ACHN (cell line): ENCODE measurements around the gene ANTXR1.
"Not testable (repeated sequence)": the region's sequence is repeated elsewhere in the genome, so short reads cannot be mapped to it uniquely, and the experiment has no call there.

ENCODE experiments used
- DNase-seq: peaks from one replicate; pipeline ENCODE4 v3.0.0-alpha.2; 2015
- in situ Hi-C: cut with HindIII; loops from 2 replicates; pipeline ENCODE4 v1.10.0; 2017; ENCODE audit warnings: low sequenced_read_pairs, low pct_ligation_motif_present, low pct_unique_long_range_greater_than_20kb

The ANTXR1 gene

DNA sequence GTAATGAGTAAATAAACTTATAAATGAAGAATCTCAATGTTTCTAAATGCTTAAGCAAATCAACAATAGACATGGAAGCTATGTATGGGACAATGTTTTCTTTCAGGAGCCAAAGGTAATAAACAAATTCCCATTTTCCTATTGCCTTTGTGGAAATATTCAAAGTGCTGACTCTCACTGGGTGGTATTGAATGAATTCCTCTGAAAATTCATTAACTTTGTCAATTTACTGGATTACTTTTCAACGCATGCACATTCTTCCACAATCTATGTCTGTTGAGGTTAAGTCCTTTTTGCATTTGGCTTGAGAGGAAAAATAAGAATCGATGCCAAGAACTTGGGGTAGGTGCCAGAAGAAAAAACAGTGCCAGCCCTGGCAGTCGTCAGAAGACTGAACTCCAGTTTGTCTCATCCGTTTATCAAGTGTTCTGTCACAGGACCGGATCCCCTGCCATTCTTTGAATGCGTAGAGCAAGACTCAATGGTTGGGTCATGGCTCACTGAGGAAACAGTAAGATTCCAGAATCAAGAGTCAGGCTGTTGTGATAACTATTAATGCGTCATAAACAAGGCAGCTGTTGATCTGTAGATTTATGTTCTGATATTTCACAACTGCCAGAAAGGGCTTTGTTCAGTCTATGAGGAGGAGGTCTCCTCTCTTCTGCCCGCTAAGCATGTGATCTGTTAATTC lies 240.8 kb downstream of the ANTXR1 start:
- peak; percentile 95 for DNase-seq
- in situ Hi-C loops: no loop called here

GRCh38 chr2:69255760-69256159 lies 242.8 kb downstream of the ANTXR1 start:
- in situ Hi-C loops: no loop called here
- DNase-seq: no peak

DNA sequence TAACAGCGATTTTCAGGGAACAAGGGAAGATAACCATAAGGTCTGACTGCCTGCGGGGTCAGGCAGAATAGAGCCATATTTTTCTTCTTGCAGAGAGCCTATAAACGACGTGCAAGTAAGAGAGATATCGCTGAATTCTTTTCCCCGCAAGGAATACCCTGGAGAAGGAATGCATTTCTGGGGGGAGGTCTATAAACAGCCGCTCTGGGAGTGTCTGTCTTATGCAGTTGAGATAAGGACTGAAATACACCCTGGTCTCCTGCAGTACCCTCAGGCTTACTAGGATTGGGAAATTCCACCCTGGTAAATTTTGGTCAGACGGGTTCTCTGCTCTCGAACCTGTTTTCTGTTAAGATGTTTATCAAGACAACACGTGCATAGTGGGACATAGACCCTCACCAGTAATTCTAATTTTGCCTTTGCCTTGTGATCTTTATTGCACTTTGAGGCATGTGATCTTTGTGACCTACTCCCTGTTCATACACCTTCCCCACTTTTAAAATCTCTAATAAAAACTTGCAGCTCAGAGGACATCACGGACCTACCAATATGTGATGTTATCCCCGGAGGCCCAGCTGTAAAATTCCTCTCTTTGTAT lies 247.1 kb downstream of the ANTXR1 start:
- DNase-seq, in situ Hi-C loops: not testable (repeated sequence)

- peak; percentile 60 for DNase-seq
- in situ Hi-C loops: no loop called here
Measured at GRCh38 chr2:69260666-69261065, 247.7 kb downstream of the ANTXR1 start.

- no peak for DNase-seq
- in situ Hi-C loops: no loop called here
Measured at GRCh38 chr2:69269330-69269729, 256.4 kb downstream of the ANTXR1 start.

DNA sequence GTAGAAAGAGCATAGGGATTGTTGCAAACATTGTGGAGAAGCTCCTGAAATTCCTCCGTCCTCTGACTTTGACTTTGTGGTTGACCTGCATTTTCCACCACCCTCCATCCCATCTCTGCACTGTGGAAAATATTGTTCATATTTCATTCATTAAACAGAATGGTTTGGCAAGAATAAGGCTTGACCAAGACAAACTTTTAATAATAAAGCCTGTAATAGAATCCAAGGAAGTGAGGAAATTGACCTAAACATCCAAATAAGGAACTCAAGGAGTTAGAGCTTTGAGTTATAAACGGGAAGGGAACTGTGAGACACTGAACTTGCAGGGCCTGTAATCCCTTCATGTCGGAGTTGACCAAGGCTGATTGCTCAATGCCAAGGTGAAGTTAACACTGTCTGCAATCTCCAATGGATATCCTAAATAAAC lies 258.9 kb downstream of the ANTXR1 start:
- DNase-seq: no peak
- in situ Hi-C loops: no loop called here

GRCh38 chr2:69272803-69273471 lies 260.0 kb downstream of the ANTXR1 start:
- DNase-seq: no peak
- in situ Hi-C loops: no loop called here

- no peak for DNase-seq
- in situ Hi-C loops: no loop called here
Measured at GRCh38 chr2:69275490-69275889, 262.5 kb downstream of the ANTXR1 start.

DNA sequence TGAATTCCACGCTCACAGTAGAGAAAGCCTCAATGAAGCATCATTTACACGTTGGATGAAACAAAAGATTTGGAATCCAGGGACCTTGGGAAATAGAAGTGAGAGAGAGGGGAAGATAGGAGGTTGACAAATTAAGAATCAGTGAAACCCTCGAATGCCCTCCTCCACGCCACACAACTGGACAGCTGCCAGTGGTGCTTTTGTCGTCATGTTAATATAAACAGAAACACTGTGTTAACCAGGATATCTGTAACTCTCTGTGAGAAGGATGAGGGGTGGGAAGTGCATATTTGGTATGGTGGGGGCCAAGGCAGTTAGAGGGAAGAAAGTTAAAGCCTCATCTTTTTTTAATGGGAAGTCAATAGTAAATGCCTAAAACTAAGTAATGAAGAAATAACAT lies 265.4 kb downstream of the ANTXR1 start:
- in situ Hi-C loops: no loop called here
- no peak for DNase-seq

- no peak for DNase-seq
- in situ Hi-C loops: no loop called here
Measured at GRCh38 chr2:69279211-69279610, 266.2 kb downstream of the ANTXR1 start.

- in situ Hi-C loops: no loop called here
- DNase-seq: no peak
Measured at GRCh38 chr2:69279931-69280681, 267.1 kb downstream of the ANTXR1 start.

DNA sequence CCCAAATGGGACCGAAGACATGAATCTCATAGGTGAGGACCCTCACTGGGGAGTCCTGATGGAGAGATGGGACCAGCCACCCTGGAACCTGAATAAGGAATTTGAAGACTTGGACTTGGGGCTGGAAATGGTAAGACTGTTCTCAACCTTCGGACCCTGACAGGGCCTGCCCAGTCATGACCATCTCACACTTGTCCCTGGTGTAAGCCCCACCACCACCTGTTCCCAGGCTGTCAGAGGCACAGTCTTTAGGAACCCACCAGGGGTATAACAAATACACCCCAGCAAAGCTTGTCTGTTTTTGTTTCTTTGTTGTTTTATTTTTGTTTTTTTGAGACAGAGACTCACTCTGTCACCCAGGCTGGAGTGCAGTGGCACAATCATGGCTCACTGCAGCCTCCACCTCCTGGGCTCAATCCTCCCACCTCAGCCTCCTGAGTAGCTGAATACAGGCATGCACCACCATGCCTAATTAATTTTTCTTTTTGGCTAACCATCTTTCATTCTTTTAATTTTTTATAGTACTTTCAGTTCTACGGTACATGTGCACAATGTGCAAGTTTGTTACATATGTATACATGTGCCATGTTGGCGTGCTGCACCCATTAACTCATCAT lies 267.9 kb downstream of the ANTXR1 start:
- no peak for DNase-seq

DNA sequence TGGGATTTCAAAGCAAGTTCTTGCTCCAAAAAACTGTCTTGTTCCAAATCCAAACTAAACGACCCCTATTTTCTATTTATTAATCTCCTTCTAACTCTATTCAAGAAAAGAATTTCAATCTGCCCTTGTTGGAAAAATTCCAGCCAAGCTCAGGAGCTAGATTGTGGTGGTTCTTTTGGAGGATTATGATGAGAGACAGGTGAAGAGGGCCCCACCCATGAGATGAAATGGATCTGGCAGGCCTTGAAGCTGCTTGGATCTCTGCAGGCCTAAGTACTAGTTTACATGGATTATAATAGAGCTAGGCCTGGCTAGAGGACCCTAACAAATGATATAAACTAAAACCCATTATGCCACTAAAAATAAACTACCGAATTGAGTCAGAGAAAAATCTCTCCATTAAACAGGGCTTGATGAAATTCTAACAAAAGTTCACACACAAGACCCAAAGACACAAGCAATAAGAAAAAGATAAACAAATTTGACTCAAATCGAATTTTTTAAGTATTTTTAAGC lies 272.5 kb downstream of the ANTXR1 start:
- no peak for DNase-seq

More for the DNA sequence above, 267.9 kb downstream of the ANTXR1 start:
- in situ Hi-C loops: no loop called here

GRCh38 chr2:69287544-69287943 lies 274.6 kb downstream of the ANTXR1 start:
- DNase-seq: no peak
- in situ Hi-C loops: no loop called here

More for the DNA sequence above, 272.5 kb downstream of the ANTXR1 start:
- in situ Hi-C loops: no loop called here

DNA sequence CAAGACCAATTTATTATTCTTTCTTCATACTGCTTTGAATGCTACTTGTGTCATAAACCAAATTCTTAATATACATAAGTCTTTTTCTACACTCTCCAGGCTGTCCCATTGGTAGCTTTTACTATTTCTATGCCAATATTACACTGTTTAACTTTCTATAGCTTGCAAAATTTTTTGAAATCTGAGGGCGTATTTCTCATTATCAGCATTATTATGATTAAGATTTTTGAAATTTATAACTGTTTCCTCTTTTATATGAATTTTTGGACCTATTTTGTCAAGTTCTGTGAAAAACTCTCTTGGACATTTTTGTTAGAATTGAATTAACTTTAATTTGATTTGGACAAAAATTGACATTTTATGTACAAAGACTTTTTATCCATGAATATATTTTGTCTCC lies 275.4 kb downstream of the ANTXR1 start:
- DNase-seq: no peak
- in situ Hi-C loops: no loop called here

DNA sequence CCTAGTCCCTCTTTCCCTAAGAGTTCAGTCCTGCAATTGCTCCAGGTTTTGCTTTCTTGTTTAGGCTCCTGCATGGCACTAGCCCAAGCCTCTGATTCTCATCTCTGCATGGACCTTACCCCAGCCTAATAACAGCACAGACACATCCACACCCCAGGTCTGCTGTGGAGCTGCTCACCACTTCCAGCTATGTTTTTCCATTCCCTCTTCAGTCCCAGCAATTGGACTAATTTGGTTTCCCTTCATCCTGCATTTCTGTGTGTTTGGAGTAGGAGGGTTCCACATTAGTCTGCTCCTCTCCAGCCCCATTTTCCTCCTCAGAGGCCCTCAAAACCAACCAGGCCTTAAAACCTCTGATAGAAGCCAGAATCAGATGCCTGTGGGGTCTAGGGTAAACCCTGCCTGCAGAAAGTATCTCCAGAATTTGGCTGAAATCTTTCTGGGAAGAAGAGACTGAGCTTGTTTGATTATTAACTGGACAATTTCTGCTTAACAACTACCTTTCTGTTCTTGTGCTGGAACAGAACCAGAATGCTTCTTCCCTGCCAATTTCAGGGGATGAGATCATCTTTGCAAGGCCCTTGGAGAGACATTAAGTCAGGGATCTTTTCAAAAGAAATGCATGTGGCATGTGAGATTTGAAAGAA lies 278.1 kb downstream of the ANTXR1 start:
- in situ Hi-C loops: no loop called here

DNA sequence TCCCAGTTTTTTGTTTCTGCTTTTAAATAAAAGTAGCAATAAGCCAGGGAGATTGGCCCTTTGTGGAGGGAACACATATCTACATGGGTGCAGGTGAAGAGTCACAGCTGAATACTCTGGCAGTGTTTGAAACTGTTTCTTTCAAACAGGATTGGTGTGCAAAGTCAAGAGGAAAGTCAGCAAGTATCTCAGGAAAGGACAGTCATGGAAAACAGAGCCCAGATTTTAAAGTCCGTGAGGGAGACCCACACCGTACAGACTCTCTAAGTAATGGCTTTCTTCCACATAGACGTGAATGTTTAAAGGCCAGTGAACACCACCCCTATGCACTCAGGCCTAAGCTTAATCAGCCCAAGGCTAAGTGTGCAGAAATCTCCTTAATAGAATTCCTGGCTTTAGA lies 278.7 kb downstream of the ANTXR1 start:
- in situ Hi-C loops: no loop called here
- DNase-seq: no peak

More for the DNA sequence above, 278.1 kb downstream of the ANTXR1 start:
- DNase-seq: peak; percentile 79

- no peak for DNase-seq
- in situ Hi-C loops: no loop called here
Measured at GRCh38 chr2:69292256-69292655, 279.3 kb downstream of the ANTXR1 start.
